Activated effector memory CD4-positive, alpha-beta T cell treated with anti-CD3 and anti-CD28 coated beads, Interleukin-2, amount 50 U/mL, for 16 hours (primary cell): ENCODE measurements around the gene HADH.
A peak's percentile ranks its signal among the peaks of the same experiment; 100 is the strongest.
"Not testable (repeated sequence)": the region's sequence is repeated elsewhere in the genome, so short reads cannot be mapped to it uniquely, and the experiment has no call there.

Experiments
- DNase-seq: peaks from one replicate; pipeline ENCODE4 v3.0.0-alpha.2; 2020

HADH gene

GRCh38 chr4:107996949-107997788 is 7.5 kb downstream of the HADH start:
- DNase-seq, result no peak

- DNase-seq, result no peak
Measured at GRCh38 chr4:107997794-107998193, 8.1 kb downstream of the HADH start.

GRCh38 chr4:107999932-108000539 is 10.3 kb downstream of the HADH start:
- no peak for DNase-seq

GRCh38 chr4:108001540-108002135 is 11.9 kb downstream of the HADH start:
- DNase-seq, result no peak

- no peak for DNase-seq
Measured at GRCh38 chr4:108003982-108004515, 14.4 kb downstream of the HADH start.

- DNase-seq, result no peak
Measured at GRCh38 chr4:108004646-108005045, 15.0 kb downstream of the HADH start.

- no peak for DNase-seq
Measured at GRCh38 chr4:108005807-108006206, 16.1 kb downstream of the HADH start.

GRCh38 chr4:108006361-108006760 is 16.7 kb downstream of the HADH start:
- DNase-seq, result no peak

GRCh38 chr4:108007984-108008383 is 18.3 kb downstream of the HADH start:
- DNase-seq, result no peak

GRCh38 chr4:108008721-108009120 is 19.0 kb downstream of the HADH start:
- no peak for DNase-seq

GRCh38 chr4:108010167-108010566 is 20.5 kb downstream of the HADH start:
- no peak for DNase-seq

GRCh38 chr4:108012382-108012781 is 22.7 kb downstream of the HADH start:
- DNase-seq, result not testable (repeated sequence)

- no peak for DNase-seq
Measured at GRCh38 chr4:108013327-108013726, 23.6 kb downstream of the HADH start.

- DNase-seq, result no peak
Measured at GRCh38 chr4:108013955-108014354, 24.3 kb downstream of the HADH start.

- peak; percentile 93 for DNase-seq
Measured at GRCh38 chr4:108018040-108018883, 28.6 kb downstream of the HADH start.

GRCh38 chr4:108018884-108019187 is 29.1 kb downstream of the HADH start:
- no peak for DNase-seq

- no peak for DNase-seq
Measured at GRCh38 chr4:108024085-108024877, 34.6 kb downstream of the HADH start.

GRCh38 chr4:108024878-108025165 is 35.1 kb downstream of the HADH start:
- no peak for DNase-seq

GRCh38 chr4:108029016-108029720 is 39.5 kb downstream of the HADH start:
- DNase-seq, result peak; percentile 78

- no peak for DNase-seq
Measured at GRCh38 chr4:108029731-108030130, 40.0 kb downstream of the HADH start.

- DNase-seq, result peak; percentile 86
Measured at GRCh38 chr4:108030332-108030731, 40.6 kb downstream of the HADH start.
